IMR-90 (cell line): Measurements from ENCODE around the gene OSBPL2. TPM values are rescaled to one million over a fixed set of nuclear protein-coding genes. Genes with fewer than 3 reads are reported as not detected.

Experiments used
- ATAC-seq: fragments of 200-7000 bp; cut with Tn5 transposase; 2 replicates; pipeline ENCODE4 v1.9.1; 2020; ENCODE audit warnings: low read depth, mild to moderate bottlenecking, moderate library complexity
- BruUV-seq: library from RNA; stranded (reverse); fragments of 400-500 nt; replicated peaks from 2 replicates; lab custom pipeline; 2021; lab: Mats Ljungman, UMichigan
- CTCF ChIA-PET: fragments of 300-600 bp; formaldehyde crosslinking; extraction: SDS; loops from one replicate; lab custom pipeline; 2021; ENCODE audit warnings: antibody characterized with exemption; lab: Yijun Ruan, JAX
- POLR2A ChIA-PET: fragments of 300-600 bp; sonication (Branson Sonifier 250); formaldehyde crosslinking; loops from one replicate; lab custom pipeline; 2022; ENCODE audit warnings: antibody characterized with exemption; ENCODE audit not compliant: unreplicated experiment; lab: Charles Lee
- DNase-seq: peaks from one replicate; pipeline ENCODE4 v3.0.0; 2013
- H2AFZ ChIP-seq: replicated peaks from 2 replicates; pipeline ENCODE3; 2013; ENCODE audit warnings: low read length, mild to moderate bottlenecking; ENCODE audit not compliant: poor library complexity
- H2AK5ac ChIP-seq: 2 replicates; pipeline ENCODE4 v1.6.1; 2013; ENCODE audit warnings: low read depth, low read length, inconsistent platforms
- H2AK9ac ChIP-seq: replicated peaks from 2 replicates; pipeline ENCODE3; 2013; ENCODE audit warnings: mild to moderate bottlenecking, low read depth, low read length, moderate library complexity; ENCODE audit not compliant: poor library complexity
- H2BK120ac ChIP-seq: 2 replicates; pipeline ENCODE4 v1.6.1; 2013; ENCODE audit warnings: low read depth, low read length, inconsistent platforms
- H2BK15ac ChIP-seq: 3 replicates; pipeline ENCODE4 v1.6.1; 2013; ENCODE audit warnings: low read depth, low read length, inconsistent platforms
- H2BK20ac ChIP-seq: 2 replicates; pipeline ENCODE4 v1.6.1; 2013; ENCODE audit warnings: low read depth, mild to moderate bottlenecking, inconsistent platforms, low read length, moderate library complexity
- H2BK5ac ChIP-seq: 2 replicates; pipeline ENCODE4 v1.6.1; 2013; ENCODE audit warnings: mild to moderate bottlenecking, low read depth, low read length, inconsistent platforms; ENCODE audit not compliant: poor library complexity, severe bottlenecking
- H3K14ac ChIP-seq: replicated peaks from 2 replicates; pipeline ENCODE4 v1.6.1; 2013; ENCODE audit warnings: low read depth, low read length, inconsistent platforms
- H3K18ac ChIP-seq: 2 replicates; pipeline ENCODE4 v1.6.1; 2013; ENCODE audit warnings: low read depth, low read length, control low read depth
- H3K23ac ChIP-seq: 2 replicates; pipeline ENCODE4 v1.6.1; 2013; ENCODE audit warnings: low read depth, low read length, inconsistent platforms
- H3K27ac ChIP-seq: 2 replicates; pipeline ENCODE4 v1.5.1; 2013; ENCODE audit warnings: mild to moderate bottlenecking, control low read depth, low read length; ENCODE audit not compliant: insufficient read depth
- H3K27me3 ChIP-seq: 2 replicates; pipeline ENCODE4 v1.6.1; 2013; ENCODE audit warnings: low read length; ENCODE audit not compliant: control insufficient read depth, insufficient read depth
- H3K36me3 ChIP-seq: 2 replicates; pipeline ENCODE4 v1.6.1; 2013; ENCODE audit warnings: low read length, mixed read lengths; ENCODE audit not compliant: control insufficient read depth, insufficient read depth
- H3K4ac ChIP-seq: 2 replicates; pipeline ENCODE4 v1.6.1; 2013; ENCODE audit warnings: low read depth, low read length, inconsistent platforms
- H3K4me1 ChIP-seq: 2 replicates; pipeline ENCODE4 v1.6.1; 2013; ENCODE audit warnings: low read length, mixed read lengths; ENCODE audit not compliant: control insufficient read depth, insufficient read depth
- H3K4me2 ChIP-seq: 2 replicates; pipeline ENCODE4 v1.6.1; 2013; ENCODE audit warnings: low read depth, mild to moderate bottlenecking, control low read depth, low read length, moderate library complexity
- H3K4me3 ChIP-seq: 2 replicates; pipeline ENCODE4 v1.5.1; 2013; ENCODE audit warnings: low read depth, mild to moderate bottlenecking, control low read depth, low read length, moderate library complexity; ENCODE audit not compliant: insufficient read depth
- H3K56ac ChIP-seq: 2 replicates; pipeline ENCODE4 v1.6.1; 2013; ENCODE audit warnings: low read length, inconsistent platforms; ENCODE audit not compliant: insufficient read depth; ENCODE audit errors: extremely low read depth
- H3K79me1 ChIP-seq, 2 experiments: 2 replicates each; pipeline ENCODE4 v1.6.1; 2013; ENCODE audit warnings: low read length in 2 of 2, inconsistent platforms in 1 of 2, low read depth in 1 of 2
- H3K9ac ChIP-seq: 2 replicates; pipeline ENCODE4 v1.6.1; 2013; ENCODE audit warnings: low read depth, low read length, control low read depth
- H3K9me1 ChIP-seq: 2 replicates; pipeline ENCODE4 v1.6.1; 2013; ENCODE audit warnings: low read length, inconsistent platforms; ENCODE audit not compliant: insufficient read depth
- H3K9me3 ChIP-seq: 2 replicates; pipeline ENCODE4 v1.6.1; 2013; ENCODE audit warnings: low read length; ENCODE audit not compliant: control insufficient read depth, insufficient read depth
- H4K20me1 ChIP-seq: 2 replicates; pipeline ENCODE4 v1.6.1; 2013; ENCODE audit warnings: low read length, inconsistent platforms; ENCODE audit not compliant: insufficient read depth
- H4K5ac ChIP-seq: 2 replicates; pipeline ENCODE4 v1.6.1; 2013; ENCODE audit warnings: mild to moderate bottlenecking, low read depth, low read length, control low read depth
- H4K8ac ChIP-seq, 2 experiments: 2 replicates each; pipeline ENCODE4 v1.6.1; 2013; ENCODE audit warnings: low read depth in 2 of 2, low read length in 2 of 2, control low read depth in 1 of 2, inconsistent platforms in 1 of 2
- H4K91ac ChIP-seq: 2 replicates; pipeline ENCODE4 v1.6.1; 2013; ENCODE audit warnings: low read depth, low read length, inconsistent platforms; ENCODE audit not compliant: insufficient read depth
- CEBPB ChIP-seq: IDR thresholded peaks from 2 replicates; pipeline ENCODE4 v1.6.1; 2012; ENCODE audit warnings: low read depth, low read length, improper control_type of control experiment
- MAFK ChIP-seq: IDR thresholded peaks from 2 replicates; pipeline ENCODE4 v1.6.1; 2012; ENCODE audit warnings: low read depth, low read length, improper control_type of control experiment
- RAD21 ChIP-seq: IDR thresholded peaks from 2 replicates; pipeline ENCODE4 v1.6.1; 2012; ENCODE audit warnings: low read length, improper control_type of control experiment
- RFX5 ChIP-seq: IDR thresholded peaks from 2 replicates; pipeline ENCODE4 v1.8.0; 2012; ENCODE audit warnings: low read depth, mild to moderate bottlenecking, low read length, moderate library complexity
- WGBS, 2 experiments: methylation state at CpG; one replicate each; pipeline versions ENCODE4 v1.1.5 to v1.1.7; 2013; ENCODE audit warnings: missing lambda C conversion rate in 2 of 2; ENCODE audit not compliant: insufficient read length in 1 of 2; ENCODE audit errors: extremely low coverage in 2 of 2; 5-methylcytosine and 5-hydroxymethylcytosine counted together
- dilution Hi-C: fragments of 300-500 bp; cut with HindIII; formaldehyde crosslinking; loops from one replicate; pipeline ENCODE4 v1.14.3; 2018; ENCODE audit warnings: low sequenced_read_pairs; ENCODE audit not compliant: unreplicated experiment
- in situ Hi-C: fragments of 300-500 bp; cut with MboI; formaldehyde crosslinking; loops from 3 replicates; pipeline ENCODE4 v1.14.3; 2019; ENCODE audit warnings: low sequenced_read_pairs, inconsistent platforms, mixed read lengths
- intact Hi-C: fragments of 100-400 bp; cut with micrococcal nuclease; formaldehyde crosslinking; loops from 2 replicates; pipeline ENCODE4 v1.10.0; 2022
- polyA plus RNA-seq, 3 experiments: library from polyadenylated mRNA; depleted of rRNA; stranded (reverse); fragments of >200 nt; gene quantifications; 2 replicates each; pipeline ENCODE4 v1.2.3, GENCODE V29; 2012; ENCODE audit warnings: low replicate concordance in 1 of 3
- total RNA-seq: library from RNA; depleted of rRNA; stranded (reverse); fragments of >200 nt; gene quantifications from 2 replicates; pipeline ENCODE4 v1.2.3, GENCODE V29; 2012

The OSBPL2 gene
- total and polyA plus RNA-seq, 2 of the 4 experiments (the other 2 are of a cell fraction): 19.3 to 27.6 TPM

DNA sequence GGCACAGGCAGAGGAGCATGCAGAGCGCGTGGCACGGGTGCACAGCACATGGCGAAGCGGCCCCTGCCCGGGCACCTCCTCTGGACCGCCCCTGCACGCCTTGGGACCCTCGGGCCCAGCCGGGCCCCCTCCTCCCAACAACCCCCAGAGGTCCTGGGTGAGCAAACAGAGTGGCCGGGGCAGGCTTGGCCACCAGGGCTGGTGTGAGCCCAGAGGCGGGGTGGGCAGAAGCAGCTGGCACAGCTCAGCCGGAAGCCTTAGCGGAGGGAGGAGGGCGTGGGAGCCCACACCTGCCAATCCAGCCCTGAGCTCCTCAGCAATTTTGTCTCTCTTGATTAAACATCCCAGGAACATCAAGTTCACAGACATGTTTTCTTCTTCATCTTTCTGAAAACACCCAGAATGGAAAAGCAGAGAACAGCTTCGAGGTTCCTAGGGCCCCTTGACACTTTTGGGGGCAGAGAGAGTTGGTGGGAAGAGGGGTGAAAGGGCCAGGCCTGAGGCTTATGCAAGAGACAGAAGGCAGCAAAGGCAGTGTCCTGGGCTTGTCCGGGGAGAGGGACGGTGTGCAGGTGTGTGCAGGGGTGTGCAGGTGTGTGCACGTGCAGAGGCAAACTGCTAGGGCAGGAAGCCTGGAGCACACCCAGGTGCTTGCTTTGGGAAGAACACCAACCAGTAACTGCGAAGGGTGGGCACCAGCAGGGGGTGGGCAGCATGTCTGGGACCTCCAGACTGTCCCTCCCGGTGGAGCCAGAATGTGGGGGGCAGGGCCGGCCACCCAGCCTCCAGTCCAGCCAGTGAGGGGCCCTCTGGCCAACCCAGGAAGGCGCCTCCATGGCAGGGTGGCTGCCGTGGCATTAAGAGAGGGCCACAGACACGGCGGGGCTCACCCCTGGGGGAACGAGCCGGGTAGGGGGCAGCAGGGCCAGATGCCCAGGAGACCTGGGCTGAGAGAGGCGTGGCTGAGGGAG, 23.0 kb upstream of the OSBPL2 start:
- H2BK120ac ChIP-seq: no peak overlapping the region
- H2BK20ac ChIP-seq: no peak overlapping the region
- ATAC-seq (no peak), DNase-seq (no peak)
- ChIA-PET CTCF (no interaction called here), POLR2A (no interaction called here)
- dilution Hi-C loops: no loop called here
- H3K4me2 ChIP-seq: no peak overlapping the region
- no peak overlapping the region for H2BK5ac ChIP-seq
- peaks cover 61% of the 10 kb centered on the region for H3K27me3 ChIP-seq
- H3K9ac ChIP-seq: no peak overlapping the region
- no TSS peak for BruUV-seq
- no peaks in the 10 kb centered on the region for H3K4me1 ChIP-seq
- H4K20me1 ChIP-seq: peaks cover 8% of the 10 kb centered on the region
- H4K5ac ChIP-seq: no peak overlapping the region
- H3K23ac ChIP-seq: no peak overlapping the region
- no peak overlapping the region for H2BK15ac ChIP-seq
- no peaks in the 10 kb centered on the region for H3K79me1 ChIP-seq
- no peak overlapping the region for H3K56ac ChIP-seq
- H3K18ac ChIP-seq: no peak overlapping the region
- H2AFZ ChIP-seq: no peak overlapping the region
- no peaks in the 10 kb centered on the region for H3K36me3 ChIP-seq
- H3K14ac ChIP-seq: no peak overlapping the region
- no peak overlapping the region for H4K8ac ChIP-seq
- H3K9me1 ChIP-seq: no peaks in the 10 kb centered on the region
- no peak overlapping the region for H2AK5ac ChIP-seq
- in situ Hi-C loops: no loop called here
- H3K4me3 ChIP-seq: no peak overlapping the region
- H4K91ac ChIP-seq: no peak overlapping the region
- H3K27ac ChIP-seq: no peak overlapping the region
- H3K9me3 ChIP-seq: no peaks in the 10 kb centered on the region
- H3K4ac ChIP-seq: no peak overlapping the region
- intact Hi-C loops: no loop called here
- WGBS, 2 experiments: 65% methylated on average over 14 of the region's 29 CpGs; no CpG with 5 or more reads in 1 of the 2 experiments
- H2AK9ac ChIP-seq: no peak overlapping the region
- TF ChIP-seq CEBPB (no peak), MAFK (no peak), RFX5 (no peak), RAD21 (no peak)
